K562 (cell line): ENCODE measurements around the gene ADGRB2.

ENCODE experiments used
- ARID2 ChIP-seq: fragments of 450-650 bp; IDR thresholded peaks from 2 replicates; pipeline ENCODE4 v1.6.1; 2017; ENCODE audit warnings: antibody characterized with exemption, mild to moderate bottlenecking
- JUND ChIP-seq, 2 experiments: IDR thresholded peaks; 2 replicates in 1 of 2; 3 replicates in 1 of 2; pipeline ENCODE4 v1.6.1; 2011; ENCODE audit warnings: borderline replicate concordance in 2 of 2, low read depth in 2 of 2, low read length in 2 of 2, improper control_type of control experiment in 1 of 2, missing biosample characterization in 1 of 2, missing genetic modification characterization in 1 of 2, missing genetic modification reagents in 1 of 2
- NRF1 ChIP-seq, 2 experiments: fragments of 450-650 bp; IDR thresholded peaks in 1 of 2; conservative IDR thresholded peaks in 1 of 2; 2 replicates each; pipeline ENCODE4 v1.6.1; 2014; ENCODE audit warnings: mild to moderate bottlenecking in 2 of 2

DNA sequence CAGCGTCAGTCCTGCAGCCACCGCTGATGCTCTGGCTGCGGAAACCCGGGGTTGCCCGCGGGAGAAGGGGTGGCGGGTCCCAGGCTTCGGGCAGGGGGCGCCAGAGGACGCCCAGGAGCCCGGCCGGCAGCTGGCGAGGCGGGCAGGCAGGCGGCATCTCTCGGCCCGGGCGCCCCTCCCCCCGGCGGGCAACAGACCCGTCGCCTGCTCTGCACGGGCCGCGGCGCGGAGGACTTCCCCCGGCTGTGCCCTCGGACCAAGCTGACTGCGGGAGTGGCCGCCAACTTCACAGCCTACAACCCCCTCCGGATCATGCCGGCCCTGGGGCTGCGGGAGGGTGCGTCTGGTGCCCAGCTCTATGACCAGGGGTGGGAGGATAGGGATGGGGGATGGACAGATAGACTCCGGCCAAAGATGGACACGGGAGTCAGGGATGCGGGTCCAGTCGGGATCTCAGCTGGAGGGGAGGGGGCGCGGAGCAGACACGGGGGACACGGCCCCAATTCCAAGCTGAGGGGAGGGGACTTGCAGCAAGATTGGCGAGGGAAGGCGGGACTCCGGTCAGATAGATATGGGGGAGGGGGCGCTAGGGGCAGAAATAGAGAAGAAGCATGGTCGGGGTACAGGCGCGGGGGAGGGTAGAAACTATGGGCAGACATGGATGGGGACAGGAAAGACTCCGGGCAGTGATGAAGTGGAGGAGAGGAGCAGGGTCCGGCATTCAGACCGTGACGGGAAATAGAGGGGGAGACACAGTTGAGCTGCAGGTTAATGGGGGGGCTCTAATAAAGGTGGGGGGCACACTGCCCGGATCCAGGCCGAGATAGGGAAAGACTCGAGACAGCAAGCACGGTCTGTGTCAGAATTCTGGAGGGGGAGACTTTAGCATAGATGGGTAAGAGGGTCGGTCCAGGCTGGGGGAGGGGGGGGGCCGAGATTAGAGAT, 1.1 kb downstream of the ADGRB2 start:
- TF ChIP-seq JUND (IDR thresholded peaks at IDR 0.05; ENCODE audit: borderline replicate concordance, low read depth, low read length) (no peak), JUND (tag; IDR thresholded peaks at IDR 0.05; ENCODE audit: borderline replicate concordance, low read depth, low read length) (no peak), ARID2 (no peak), NRF1 (conservative IDR thresholded peaks at IDR 0.05 in 1 of 2, IDR thresholded peaks at IDR 0.05 in 1 of 2) (no peak)
